H54 (cell line): ENCODE measurements around the gene EIF2S2.

Source experiments
- DNase-seq: peaks from one replicate; pipeline ENCODE4 v3.0.0; 2011; ENCODE audit warnings: low spot score, mixed read lengths; ENCODE audit not compliant: insufficient read length
- FAIRE-seq: peaks from 3 replicates; lab custom pipeline; 2011; peaks lifted over from hg19 to GRCh38; lab: Jason Lieb, UNC
- POLR2A ChIP-seq: IDR thresholded peaks from 2 replicates; pipeline ENCODE4 v1.6.1; 2011; ENCODE audit warnings: low read depth, mild to moderate bottlenecking, low read length

EIF2S2 gene

DNA sequence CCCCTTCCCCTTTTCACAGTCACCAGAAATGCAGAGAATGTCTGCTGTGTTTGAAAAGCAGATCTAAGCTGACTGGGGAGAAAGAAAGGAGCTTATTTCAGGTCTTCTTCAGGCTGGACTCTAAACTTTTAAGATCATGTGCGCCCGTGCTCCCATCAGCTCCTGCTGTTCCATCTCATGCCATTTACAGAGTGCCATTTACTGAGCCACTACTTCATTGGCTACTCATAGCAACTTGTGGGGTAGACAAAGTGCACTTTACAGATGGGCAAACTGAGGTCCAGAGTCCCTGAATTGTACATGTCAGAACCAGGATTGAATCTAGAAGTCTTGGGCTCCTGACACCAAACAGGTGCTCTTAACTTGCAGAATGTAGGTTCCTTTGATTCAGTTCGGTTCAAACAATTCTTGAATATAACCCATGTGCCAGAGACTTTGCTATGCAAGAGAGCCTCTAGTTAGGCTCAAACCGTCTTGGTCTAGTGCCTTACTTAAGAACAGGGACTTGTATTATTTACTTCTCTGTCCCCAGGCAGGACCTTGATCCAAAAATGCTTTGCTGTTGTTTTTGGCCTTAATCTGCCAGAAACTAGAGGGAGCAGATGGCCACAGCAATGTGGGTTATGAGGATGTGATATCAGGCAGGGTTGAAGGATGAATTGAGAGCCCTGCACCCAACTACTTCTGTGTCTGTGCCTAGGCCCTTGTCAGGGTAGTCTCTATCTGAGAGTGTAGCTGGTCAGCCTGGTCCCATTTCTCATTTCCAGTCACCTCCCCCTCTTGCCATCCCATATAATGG is 61.9 kb downstream of the EIF2S2 start:
- FAIRE-seq: no peak
- DNase-seq: no peak
- TF ChIP-seq POLR2A: no peak

- TF ChIP-seq POLR2A: no peak
- DNase-seq (no peak), FAIRE-seq (no peak)
Observed at GRCh38 chr20:34049389-34049788, 62.7 kb downstream of the EIF2S2 start.

- FAIRE-seq: no peak
- TF ChIP-seq POLR2A: no peak
- no peak for DNase-seq
Observed at GRCh38 chr20:34047917-34048316, 64.1 kb downstream of the EIF2S2 start.

- TF ChIP-seq POLR2A: no peak
- FAIRE-seq: no peak
- DNase-seq: no peak
Observed at GRCh38 chr20:34047010-34047687, 64.9 kb downstream of the EIF2S2 start.

DNA sequence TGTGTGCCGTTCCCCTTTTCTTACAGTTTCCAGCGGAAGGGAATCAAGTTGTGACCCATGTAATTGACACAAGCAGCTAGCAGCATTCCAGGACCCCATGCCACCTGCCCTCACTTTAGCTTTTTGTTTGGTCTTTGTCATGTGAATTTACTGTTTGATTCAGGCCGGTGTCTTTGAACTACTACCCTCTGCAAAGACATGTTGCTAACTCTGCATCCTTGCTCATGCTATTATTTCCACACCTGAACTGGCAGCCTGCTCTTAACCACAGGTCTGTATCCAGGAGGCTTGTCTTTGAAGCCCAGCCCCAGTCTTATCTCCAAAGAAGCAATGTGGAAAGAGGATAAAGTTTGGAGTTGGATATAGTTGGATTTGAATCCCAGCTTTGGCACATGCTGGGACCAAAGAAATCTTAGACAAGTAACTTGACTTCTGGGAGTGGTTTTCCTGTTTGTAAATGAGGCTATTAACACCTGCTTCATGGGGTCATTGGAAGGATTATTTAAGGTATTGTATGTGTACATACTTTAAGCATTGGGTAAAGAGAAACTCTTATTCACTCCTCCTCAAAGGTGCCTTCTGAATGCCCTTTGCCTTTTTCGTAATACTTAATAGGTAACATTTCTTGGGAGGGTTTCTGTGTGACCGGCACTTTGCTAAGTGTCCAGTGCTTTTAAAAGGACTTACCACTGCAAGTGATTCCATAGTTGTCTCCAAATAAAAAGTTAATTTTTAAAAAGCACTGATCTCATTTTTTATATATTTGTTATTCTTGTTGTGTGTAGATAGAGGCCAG is 65.9 kb downstream of the EIF2S2 start:
- no peak for TF ChIP-seq POLR2A
- FAIRE-seq (no peak), DNase-seq (no peak)

DNA sequence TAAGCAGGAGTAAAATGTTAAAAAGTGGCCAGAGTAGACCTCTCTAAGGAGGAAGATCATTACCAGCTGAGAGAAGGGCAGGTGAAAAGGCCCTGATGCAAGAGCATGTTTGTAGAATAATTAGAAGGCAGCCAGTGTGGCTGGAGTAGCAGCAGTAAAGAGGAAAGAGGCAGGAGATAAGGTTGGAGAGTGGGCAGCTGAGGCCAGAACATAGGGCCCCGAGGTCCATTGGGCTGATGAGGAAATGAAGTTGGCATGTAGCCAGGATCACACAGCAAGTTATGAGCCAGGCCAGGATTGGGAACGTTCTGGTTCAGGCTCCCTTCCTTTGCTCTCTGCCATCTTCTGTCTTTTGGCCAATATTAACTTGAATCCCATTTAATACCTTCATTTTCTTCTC is 66.7 kb downstream of the EIF2S2 start:
- FAIRE-seq (no peak), DNase-seq (no peak)
- TF ChIP-seq POLR2A: no peak

DNA sequence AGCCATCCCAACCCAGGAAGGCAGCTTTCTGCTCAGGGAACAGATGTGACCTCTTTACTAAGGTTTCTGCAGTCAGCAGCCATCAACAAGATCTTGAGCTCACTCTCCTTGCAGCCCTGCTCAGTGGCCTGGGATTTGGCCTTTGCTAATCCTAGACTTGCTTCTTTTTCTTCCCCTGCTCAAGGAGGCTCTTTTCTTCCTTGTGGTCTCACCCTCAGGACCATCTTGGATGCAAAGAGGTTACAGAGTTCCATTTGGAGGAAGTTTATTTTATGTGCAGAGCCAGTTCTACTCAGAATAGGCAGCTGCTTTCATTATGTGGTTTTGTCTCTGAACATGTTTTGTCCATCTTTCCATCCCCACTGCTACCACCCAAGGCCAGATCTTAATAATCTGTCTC is 69.0 kb downstream of the EIF2S2 start:
- TF ChIP-seq POLR2A: no peak
- DNase-seq: no peak
- FAIRE-seq: no peak

GRCh38 chr20:34042262-34042661 is 69.8 kb downstream of the EIF2S2 start:
- DNase-seq (no peak), FAIRE-seq (no peak)
- no peak for TF ChIP-seq POLR2A

DNA sequence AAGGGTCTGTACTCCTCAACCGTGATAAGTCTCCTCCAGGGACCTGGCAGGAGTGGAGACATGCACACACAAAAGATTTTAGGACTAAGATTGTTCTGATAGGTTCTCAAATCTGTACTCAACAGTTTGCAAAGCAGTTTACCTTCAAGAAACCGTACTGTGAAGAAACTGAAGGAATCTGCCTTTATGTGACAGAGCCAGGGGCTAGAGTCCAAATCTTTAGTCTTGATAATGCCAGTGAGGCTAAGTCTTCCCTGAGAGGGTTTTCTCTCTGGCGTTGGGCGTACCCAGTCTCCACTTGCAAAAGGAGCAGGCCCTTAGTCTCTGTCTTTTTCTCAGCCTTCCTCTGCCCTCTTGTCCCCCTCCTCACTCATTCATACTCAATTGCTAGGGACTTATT is 70.8 kb downstream of the EIF2S2 start:
- DNase-seq (no peak), FAIRE-seq (no peak)
- no peak for TF ChIP-seq POLR2A

DNA sequence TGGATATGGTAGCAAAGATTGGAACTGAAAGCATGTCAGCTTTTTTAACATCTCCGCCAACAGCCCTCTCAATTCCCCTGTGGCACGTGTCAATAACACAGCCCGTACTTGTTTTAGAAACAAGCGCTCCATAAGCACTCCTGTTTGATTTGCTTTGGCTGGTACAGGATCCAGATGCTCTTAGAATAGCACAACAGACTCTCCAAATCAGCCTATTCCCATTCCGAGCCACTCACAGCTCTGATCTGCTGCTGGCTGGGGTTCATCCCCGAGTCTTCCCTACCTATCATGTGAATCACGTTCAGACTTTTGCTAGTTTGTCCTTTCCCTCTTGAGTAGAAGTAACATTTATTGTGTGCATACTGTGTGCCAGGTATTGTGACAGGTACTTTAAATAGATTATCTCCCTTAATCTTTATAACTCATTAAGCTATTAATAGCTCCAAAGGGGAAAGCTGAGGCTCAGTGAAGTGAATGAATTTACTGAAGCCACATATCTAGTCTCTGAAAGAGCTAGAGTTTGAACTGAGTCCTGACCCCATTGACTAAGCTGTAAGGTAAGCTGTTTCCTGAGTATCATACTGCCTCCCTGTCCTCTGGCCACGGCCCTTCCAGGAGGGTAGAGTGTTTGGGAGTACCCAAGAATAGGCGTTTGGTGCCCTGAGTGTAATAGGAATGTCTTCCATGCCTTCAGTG is 71.6 kb downstream of the EIF2S2 start:
- FAIRE-seq (no peak), DNase-seq (no peak)
- TF ChIP-seq POLR2A: no peak
